Muscle of leg (tissue), 11 donors: ENCODE measurements around the gene TBC1D23. TPM values are rescaled to one million over a fixed set of nuclear protein-coding genes. Genes with fewer than 3 reads are reported as not detected.
A peak's percentile ranks its signal among the peaks of the same experiment; 100 is the strongest.
"Not testable (repeated sequence)": the region's sequence is repeated elsewhere in the genome, so short reads cannot be mapped to it uniquely, and the experiment has no call there.

ENCODE experiments used
- DNase-seq: peaks from one replicate; pipeline ENCODE4 v3.0.0; 2013
- H3K27ac ChIP-seq: one replicate; pipeline ENCODE4 v1.5.1; 2013; ENCODE audit warnings: mild to moderate bottlenecking, low read length, control low read depth
- H3K27me3 ChIP-seq: one replicate; pipeline ENCODE4 v1.6.1; 2013; ENCODE audit warnings: low read length; ENCODE audit not compliant: control insufficient read depth, insufficient read depth
- H3K36me3 ChIP-seq: one replicate; pipeline ENCODE4 v1.6.1; 2013; ENCODE audit warnings: low read length; ENCODE audit not compliant: control insufficient read depth, insufficient read depth
- H3K4me1 ChIP-seq: one replicate; pipeline ENCODE4 v1.6.1; 2013; ENCODE audit warnings: low read length; ENCODE audit not compliant: control insufficient read depth, insufficient read depth
- H3K4me3 ChIP-seq: one replicate; pipeline ENCODE4 v1.5.1; 2013; ENCODE audit warnings: low read length, control low read depth
- H3K9me3 ChIP-seq: replicated peaks from 2 replicates; pipeline ENCODE4 v1.6.1; 2013; ENCODE audit warnings: low read depth, low read length; ENCODE audit not compliant: control insufficient read depth
- WGBS: methylation state at CpG from one replicate; pipeline ENCODE4 v1.1.5; 2013; ENCODE audit warnings: missing lambda C conversion rate; ENCODE audit not compliant: insufficient coverage; 5-methylcytosine and 5-hydroxymethylcytosine counted together
- polyA plus RNA-seq, 8 donors: library from polyadenylated mRNA; unstranded; fragments of 120-200 nt; gene quantifications; one replicate each; pipeline versions ENCODE4 v1.2.1 to v1.2.3, GENCODE V29; 2013; ENCODE audit warnings: inconsistent platforms in 1 of 8, low replicate concordance in 1 of 8; ENCODE audit not compliant: insufficient read length in 8 of 8, insufficient read depth in 1 of 8
- total RNA-seq: library from RNA; stranded (reverse); fragments of 120-200 nt; gene quantifications from one replicate; pipeline ENCODE4 v1.2.4, GENCODE V29; 2013

Gene TBC1D23
- total and polyA plus RNA-seq, 9 donors: 27.0 to 37.3 (median 31.4) TPM

DNA sequence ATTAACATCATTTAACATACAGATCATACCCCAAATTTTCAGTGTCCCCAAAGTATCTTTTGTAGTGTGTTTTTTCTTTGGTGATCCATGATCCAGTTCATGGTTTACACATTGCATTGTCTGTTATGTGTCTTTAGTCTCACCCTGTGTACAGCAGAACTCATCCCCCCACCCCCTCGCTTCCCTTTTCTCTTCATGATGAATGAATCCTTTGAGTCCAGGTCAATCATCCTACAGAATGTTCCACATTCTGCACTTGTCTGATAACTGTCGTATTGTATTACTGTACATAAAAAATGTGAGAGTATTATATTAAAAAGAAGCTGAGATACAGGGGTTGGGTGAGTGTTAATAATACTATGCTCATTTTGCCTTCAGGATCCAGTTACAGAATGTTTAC lies 59.2 kb downstream of the TBC1D23 start:
- Histone ChIP-seq H3K27me3 (no peaks in the 10 kb centered on the region), H3K4me1 (no peaks in the 10 kb centered on the region), H3K9me3 (no peaks in the 10 kb centered on the region), H3K4me3 (no peak overlapping the region), H3K27ac (no peak overlapping the region), H3K36me3 (peaks cover 11% of the 10 kb centered on the region)
- DNase-seq: no peak
- no CpG with 5 or more reads among the region's 2 CpGs for WGBS

DNA sequence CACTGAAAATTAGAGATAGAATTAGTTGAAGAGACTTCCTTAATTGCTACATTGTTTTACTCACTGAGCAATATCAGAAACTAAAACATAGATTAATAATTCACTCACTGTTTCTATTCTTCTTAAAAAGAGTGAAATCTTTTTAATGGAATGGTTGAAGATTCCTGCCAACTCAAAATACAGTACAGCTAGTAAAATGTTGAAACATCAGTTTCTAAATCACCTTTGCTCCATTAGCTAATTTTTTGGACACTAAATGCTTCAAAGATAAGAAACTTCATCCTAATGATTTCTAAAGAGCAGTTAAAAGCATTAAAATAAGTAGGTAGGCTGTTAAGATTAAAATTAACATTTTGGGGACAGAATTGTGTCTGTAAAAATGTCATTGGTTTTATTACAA lies 63.3 kb downstream of the TBC1D23 start:
- Histone ChIP-seq H3K27me3 (no peaks in the 10 kb centered on the region), H3K27ac (no peak overlapping the region), H3K4me3 (no peak overlapping the region), H3K9me3 (no peaks in the 10 kb centered on the region), H3K4me1 (no peaks in the 10 kb centered on the region), H3K36me3 (peaks cover 10% of the 10 kb centered on the region)
- DNase-seq: no peak

DNA sequence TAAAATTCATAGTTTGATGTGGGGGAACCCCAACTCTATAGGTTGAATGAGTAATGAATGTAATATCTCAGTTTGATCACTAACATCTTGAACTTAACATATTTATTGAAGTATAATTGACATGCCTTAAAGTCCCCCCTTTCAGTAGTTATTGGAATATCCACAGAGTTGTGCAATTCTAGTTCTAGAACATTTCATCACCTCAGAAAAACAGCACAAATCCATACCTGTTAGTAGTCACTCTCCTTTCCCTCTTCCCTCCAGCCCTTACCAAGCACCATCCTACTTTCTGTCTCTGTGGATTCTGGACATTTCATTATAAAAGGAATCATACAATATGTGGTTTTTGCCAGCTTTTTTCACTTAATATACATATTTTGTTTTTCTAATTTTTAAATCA lies 65.0 kb downstream of the TBC1D23 start:
- no peak for DNase-seq
- H3K27me3 ChIP-seq: no peaks in the 10 kb centered on the region
- no peak overlapping the region for H3K27ac ChIP-seq

DNA sequence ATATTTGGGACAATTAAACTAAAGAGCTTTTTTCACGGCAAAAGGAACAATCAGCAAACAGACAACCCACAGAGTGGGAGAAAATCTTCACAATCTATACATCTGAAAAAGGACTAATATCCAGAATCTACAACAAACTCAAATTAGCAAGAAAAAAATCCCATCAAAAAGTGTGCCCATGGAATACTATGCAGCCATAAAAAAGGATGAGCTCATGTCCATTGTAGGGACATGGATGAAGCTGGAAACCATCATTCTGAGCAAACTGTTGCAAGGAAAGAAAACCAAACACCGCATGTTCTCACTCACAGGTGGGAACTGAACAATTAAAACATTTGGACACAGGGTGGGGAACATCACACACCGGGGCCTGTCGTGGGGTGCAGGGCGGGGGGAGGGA lies 66.6 kb downstream of the TBC1D23 start:
- not testable (repeated sequence) for H3K4me3 ChIP-seq, H3K4me1 ChIP-seq, H3K36me3 ChIP-seq, H3K27me3 ChIP-seq, H3K9me3 ChIP-seq, H3K27ac ChIP-seq, DNase-seq
- no CpG with 5 or more reads among the region's 5 CpGs for WGBS

More for the DNA sequence above, 65.0 kb downstream of the TBC1D23 start:
- Histone ChIP-seq H3K9me3 (no peaks in the 10 kb centered on the region), H3K4me3 (no peak overlapping the region), H3K4me1 (no peaks in the 10 kb centered on the region), H3K36me3 (peaks cover 7% of the 10 kb centered on the region)

GRCh38 chr3:100329800-100330489 lies 69.2 kb downstream of the TBC1D23 start:
- peaks cover 6% of the 10 kb centered on the region for H3K4me1 ChIP-seq
- H3K36me3 ChIP-seq: peaks cover 2% of the 10 kb centered on the region
- no peaks in the 10 kb centered on the region for H3K9me3 ChIP-seq
- no peak overlapping the region for H3K27ac ChIP-seq
- no peak for DNase-seq
- H3K4me3 ChIP-seq: no peak overlapping the region
- 100% methylated on average over 1 of the region's 4 CpGs for WGBS
- H3K27me3 ChIP-seq: no peaks in the 10 kb centered on the region

DNA sequence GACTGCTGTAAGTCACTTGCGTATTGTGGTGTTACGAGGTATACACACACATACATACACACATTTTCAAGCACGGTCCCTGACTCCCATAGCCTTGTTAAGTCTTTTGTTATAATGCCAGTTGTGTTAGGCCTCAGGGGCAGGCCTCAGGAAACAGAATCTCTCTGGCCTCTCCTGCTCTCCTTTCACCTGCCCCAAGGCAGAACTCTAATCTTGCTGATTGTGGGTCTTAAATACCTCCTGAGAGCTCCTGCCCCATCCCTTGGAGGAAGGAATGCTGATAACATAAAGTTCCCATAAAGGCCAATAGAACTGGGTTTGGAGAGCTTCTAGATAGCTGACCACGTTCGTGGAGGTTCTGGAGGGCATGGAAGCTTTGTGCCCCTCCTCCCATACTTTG lies 69.9 kb downstream of the TBC1D23 start:
- no CpG with 5 or more reads among the region's 5 CpGs for WGBS
- Histone ChIP-seq H3K27ac (no peak overlapping the region), H3K4me3 (no peak overlapping the region), H3K4me1 (peaks cover 11% of the 10 kb centered on the region), H3K27me3 (no peaks in the 10 kb centered on the region), H3K36me3 (peaks cover 2% of the 10 kb centered on the region), H3K9me3 (no peaks in the 10 kb centered on the region)
- DNase-seq: no peak

DNA sequence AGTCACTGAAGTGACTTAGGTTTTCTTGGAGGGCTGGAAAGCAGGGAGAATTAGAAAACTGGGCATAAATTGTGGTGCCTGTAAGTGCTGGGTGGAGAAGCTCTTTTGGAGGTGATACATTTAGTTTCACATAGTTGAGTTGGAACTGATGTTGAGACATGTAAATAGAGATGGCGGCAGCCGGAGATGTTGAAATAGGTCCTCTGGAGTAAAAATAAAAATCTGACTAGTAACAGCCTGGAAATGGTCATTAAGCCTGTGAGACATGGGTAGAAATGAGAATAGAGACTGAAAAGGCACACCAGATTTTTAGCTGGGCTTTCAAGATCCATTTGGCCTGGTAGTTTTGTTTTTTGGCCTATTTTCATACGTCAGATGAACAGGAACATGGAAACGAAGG lies 70.9 kb downstream of the TBC1D23 start:
- Histone ChIP-seq H3K4me1 (peaks cover 12% of the 10 kb centered on the region), H3K9me3 (no peaks in the 10 kb centered on the region), H3K36me3 (peaks cover 2% of the 10 kb centered on the region), H3K27me3 (no peaks in the 10 kb centered on the region), H3K4me3 (no peak overlapping the region), H3K27ac (no peak overlapping the region)
- no peak for DNase-seq
- WGBS: 92% methylated on average over 2 of the region's 4 CpGs

GRCh38 chr3:100333051-100333450 lies 72.3 kb downstream of the TBC1D23 start:
- Histone ChIP-seq H3K27me3 (no peaks in the 10 kb centered on the region), H3K4me1 (peaks cover 12% of the 10 kb centered on the region), H3K4me3 (no peak overlapping the region), H3K27ac (no peak overlapping the region), H3K36me3 (no peaks in the 10 kb centered on the region), H3K9me3 (no peaks in the 10 kb centered on the region)
- DNase-seq: no peak

- Histone ChIP-seq H3K27me3 (no peaks in the 10 kb centered on the region), H3K27ac (peak overlapping the region; percentile 49), H3K4me1 (peaks cover 12% of the 10 kb centered on the region), H3K9me3 (no peaks in the 10 kb centered on the region), H3K36me3 (peaks cover 2% of the 10 kb centered on the region), H3K4me3 (peak overlapping the region; percentile 59)
- DNase-seq: no peak
- 35% methylated on average over 14 of the region's 14 CpGs for WGBS
Measured at GRCh38 chr3:100333970-100334487, 73.2 kb downstream of the TBC1D23 start.

DNA sequence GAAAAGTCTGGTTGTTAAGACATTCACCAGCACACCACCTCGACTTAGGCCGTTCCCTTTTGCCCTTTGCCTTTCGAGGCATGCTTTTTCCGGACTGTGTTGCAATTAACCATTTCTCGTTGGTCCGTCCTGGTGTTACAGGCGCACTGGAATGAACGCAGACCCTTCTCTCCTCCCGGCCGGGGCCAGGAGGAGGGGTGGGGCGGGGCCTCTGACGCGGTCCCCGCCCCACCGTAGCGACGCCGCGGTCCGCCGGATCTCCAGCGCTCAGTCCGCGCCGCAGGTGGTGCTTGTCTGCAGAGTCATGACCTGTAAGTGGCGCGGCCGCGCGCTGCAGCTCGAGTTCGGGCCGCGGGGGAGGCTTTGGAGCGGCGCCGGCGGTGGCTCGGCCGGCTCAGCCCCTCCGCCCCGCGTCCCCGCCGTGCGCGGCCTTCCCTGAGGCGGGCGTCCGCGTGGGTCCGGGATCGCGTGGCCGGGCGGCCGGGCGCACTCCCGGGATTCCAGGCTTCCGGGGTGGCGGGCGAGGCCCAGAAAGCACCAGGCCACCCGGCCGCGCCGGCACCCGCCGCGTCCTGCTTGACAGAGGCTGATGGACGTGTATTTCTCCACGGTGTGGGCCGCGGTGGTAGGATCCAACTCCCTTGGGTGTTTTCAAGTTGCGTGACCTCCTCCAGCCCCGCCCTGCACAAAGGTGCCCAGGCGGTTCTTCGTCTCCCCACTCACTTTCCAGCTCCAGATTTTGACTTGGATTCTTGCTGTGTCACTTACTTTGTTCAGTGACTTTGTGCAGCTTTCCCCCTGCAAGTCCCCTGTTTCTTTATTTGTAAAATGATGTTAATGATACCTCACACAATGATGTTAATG lies 73.9 kb downstream of the TBC1D23 start, which contains the start of gene NIT2:
Gene NIT2 (plus strand): TSS at position 270 of the 864 bp plus-strand sequence. CDS start 35 bp downstream, at position 305.
- H3K27ac ChIP-seq: peak within 1 kb of the TSS; percentile 74

More for the DNA sequence above, 73.9 kb downstream of the TBC1D23 start, which contains the start of gene NIT2:
- no peaks in the 10 kb centered on the region for H3K27me3 ChIP-seq
- peak; percentile 94 for DNase-seq
- H3K36me3 ChIP-seq: peaks cover 9% of the 10 kb centered on the region
- under 1% methylated on average over 77 of the region's 77 CpGs for WGBS
- no peaks in the 10 kb centered on the region for H3K9me3 ChIP-seq
- peaks cover 12% of the 10 kb centered on the region for H3K4me1 ChIP-seq
- H3K4me3 ChIP-seq: peak within 1 kb of the TSS; percentile 59
